Measurements from ENCODE around the gene ESRRB.
"Not testable (repeated sequence)": the region's sequence is repeated elsewhere in the genome, so short reads cannot be mapped to it uniquely, and the experiment has no call there.

The ESRRB gene

DNA sequence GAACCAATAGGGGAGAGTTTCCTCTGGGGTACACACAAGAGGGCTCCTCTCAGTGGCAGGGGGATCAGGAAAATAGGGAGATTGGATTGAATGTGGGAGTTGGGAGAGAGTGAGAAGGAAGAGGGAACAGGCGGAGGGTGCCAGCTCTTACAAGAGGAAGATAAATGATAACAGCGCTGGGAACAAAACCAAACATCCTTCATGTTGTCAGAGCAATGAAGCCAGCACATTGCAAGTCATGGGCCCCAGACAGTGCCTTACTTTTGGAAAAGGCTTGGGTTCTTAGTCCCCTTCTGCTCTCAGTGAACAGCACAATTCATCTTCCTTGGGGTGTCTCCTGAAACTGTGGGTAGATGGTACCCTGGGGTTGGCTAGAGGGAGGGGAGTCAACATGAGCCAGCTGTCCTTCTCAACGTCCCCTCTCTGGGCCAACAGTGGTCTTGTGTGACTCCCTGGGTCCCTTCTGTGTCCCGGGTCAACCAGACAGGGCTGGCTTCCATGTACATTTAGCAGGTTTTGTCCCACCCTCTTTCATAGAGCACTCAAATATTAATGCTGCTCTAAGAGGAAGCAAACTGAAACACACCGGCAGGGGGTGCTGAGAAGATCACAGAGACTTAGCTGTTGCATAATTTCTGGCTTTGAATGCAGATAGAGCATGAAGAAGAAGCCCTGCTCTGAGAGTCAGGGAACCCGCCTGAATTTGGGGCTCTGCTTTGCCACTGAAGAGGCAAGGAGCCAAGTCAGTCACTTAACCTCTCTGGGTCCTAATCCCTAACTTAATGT, 138.5 kb downstream of the ESRRB start:
- ChIA-PET POLR2A (no interaction called here), CTCF (no interaction called here)
- H3K4me3 ChIP-seq (ENCODE audit: low read depth, low read length), result no peak overlapping the region
- TF ChIP-seq, protein P1, sequence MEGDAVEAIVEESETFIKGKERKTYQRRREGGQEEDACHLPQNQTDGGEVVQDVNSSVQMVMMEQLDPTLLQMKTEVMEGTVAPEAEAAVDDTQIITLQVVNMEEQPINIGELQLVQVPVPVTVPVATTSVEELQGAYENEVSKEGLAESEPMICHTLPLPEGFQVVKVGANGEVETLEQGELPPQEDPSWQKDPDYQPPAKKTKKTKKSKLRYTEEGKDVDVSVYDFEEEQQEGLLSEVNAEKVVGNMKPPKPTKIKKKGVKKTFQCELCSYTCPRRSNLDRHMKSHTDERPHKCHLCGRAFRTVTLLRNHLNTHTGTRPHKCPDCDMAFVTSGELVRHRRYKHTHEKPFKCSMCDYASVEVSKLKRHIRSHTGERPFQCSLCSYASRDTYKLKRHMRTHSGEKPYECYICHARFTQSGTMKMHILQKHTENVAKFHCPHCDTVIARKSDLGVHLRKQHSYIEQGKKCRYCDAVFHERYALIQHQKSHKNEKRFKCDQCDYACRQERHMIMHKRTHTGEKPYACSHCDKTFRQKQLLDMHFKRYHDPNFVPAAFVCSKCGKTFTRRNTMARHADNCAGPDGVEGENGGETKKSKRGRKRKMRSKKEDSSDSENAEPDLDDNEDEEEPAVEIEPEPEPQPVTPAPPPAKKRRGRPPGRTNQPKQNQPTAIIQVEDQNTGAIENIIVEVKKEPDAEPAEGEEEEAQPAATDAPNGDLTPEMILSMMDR (IDR thresholded peaks at IDR 0.05; ENCODE audit: insufficient read depth, low read length, missing control alignments), result no peak
- DNase-seq (ENCODE audit: low read depth, low spot score), result no peak

DNA sequence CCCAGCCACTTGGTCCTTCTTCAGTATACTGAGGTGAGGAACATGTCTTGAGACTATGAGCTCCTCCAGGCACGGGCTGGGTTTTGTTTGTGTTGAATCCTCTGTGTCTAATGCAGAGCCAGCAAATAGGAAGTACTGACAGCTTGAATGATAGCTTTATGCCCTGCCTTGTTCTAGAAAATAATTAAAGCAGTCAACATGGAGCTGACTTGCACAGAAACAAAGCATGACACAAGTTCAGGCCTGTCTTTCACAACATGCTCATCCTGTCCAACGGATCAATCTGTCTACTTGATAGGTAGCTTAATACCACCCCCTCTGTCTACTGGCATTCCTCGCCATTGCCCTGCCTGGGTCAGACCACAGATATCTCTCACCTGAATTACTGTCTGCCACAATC, 140.9 kb downstream of the ESRRB start:
- no peak for DNase-seq (ENCODE audit: low read depth, low spot score)
- ChIA-PET CTCF (no interaction called here), POLR2A (no interaction called here)
- TF ChIP-seq, protein P1 (IDR thresholded peaks at IDR 0.05; ENCODE audit: insufficient read depth, low read length, missing control alignments), result no peak
- H3K4me3 ChIP-seq (ENCODE audit: low read depth, low read length), result no peak overlapping the region

DNA sequence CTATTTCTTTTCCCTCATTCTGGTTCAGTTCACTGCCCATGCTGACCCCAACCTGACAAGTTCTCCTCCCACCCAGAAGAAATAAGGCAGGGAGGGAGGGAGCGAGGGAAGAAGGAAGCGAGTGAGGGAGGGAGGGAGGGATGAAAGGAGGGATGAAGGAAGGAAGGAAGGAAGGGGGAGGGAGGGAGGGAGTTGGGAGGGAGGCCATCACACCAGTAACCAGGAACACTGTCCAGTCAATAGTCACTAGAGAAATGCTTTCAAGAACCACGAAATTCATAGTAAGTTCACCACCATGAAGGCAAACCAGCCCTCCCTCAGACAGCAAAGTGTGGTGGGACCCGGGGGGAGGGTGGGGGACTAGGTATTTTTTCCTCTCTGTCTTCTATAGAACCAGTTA, 142.4 kb downstream of the ESRRB start:
- no peak for DNase-seq (ENCODE audit: low read depth, low spot score)
- TF ChIP-seq, protein P1 (IDR thresholded peaks at IDR 0.05; ENCODE audit: insufficient read depth, low read length, missing control alignments), result no peak
- CTCF ChIA-PET, result no interaction called here
- H3K4me3 ChIP-seq (ENCODE audit: low read depth, low read length), result no peak overlapping the region
- POLR2A ChIA-PET, result no interaction called here

DNA sequence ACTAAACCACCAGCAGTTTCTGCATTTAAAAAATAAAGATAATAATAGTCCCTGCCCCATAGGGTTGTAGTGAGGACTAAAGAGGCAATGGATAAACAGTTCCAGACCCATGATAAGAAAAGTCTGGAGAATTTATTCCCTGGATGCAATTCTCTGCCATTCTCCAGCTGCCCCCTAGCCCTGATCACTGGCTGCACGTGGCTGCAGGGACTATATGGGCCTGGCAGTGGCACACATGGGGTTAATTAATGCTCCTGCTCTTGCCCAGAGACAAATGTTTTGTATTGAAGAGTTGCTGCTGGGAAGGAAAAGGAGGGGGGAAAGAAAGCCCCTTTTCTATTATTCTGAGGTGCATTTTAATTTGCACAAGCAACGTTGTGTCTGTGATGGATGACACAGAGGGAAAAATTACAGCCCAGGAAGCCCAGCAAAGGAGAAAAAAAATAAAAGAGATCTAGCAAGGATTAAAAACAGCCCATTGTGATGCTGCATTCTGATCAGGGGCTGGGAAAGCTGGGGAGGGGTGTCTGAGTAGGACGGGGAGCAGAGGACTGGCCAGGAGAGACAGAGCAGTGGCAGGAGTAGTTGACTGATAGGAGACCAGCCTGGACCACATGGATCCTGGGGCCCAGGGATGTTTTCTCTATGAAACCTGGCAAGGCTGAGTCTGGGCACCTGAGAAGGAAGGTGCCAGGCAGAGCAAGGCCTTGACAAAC, 149.3 kb downstream of the ESRRB start:
- POLR2A ChIA-PET, result no interaction called here
- TF ChIP-seq, protein P1 (IDR thresholded peaks at IDR 0.05; ENCODE audit: insufficient read depth, low read length, missing control alignments), result no peak
- CTCF ChIA-PET, result no interaction called here
- no peak overlapping the region for H3K4me3 ChIP-seq (ENCODE audit: low read depth, low read length)
- no peak for DNase-seq (ENCODE audit: low read depth, low spot score)

DNA sequence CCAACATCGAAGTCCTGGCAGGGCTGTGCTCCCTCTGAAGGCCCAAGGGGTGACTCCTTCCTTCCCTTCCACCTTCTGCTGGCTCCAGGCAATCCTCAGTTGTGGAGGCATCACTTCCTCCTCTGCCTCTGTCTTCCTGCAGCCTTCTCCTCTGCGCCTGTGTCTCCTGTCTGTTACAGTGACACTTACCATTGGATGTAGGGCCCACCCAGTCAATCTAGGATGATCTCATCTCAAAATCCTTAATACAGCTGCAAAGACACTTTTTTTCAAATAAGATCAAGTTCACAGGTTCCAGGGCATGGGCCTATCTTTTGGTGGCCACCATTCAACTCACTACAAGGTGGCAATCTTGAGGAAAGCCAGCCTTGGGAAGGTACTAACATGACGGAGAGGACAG, 155.1 kb downstream of the ESRRB start:
- no peak for DNase-seq (ENCODE audit: low read depth, low spot score)
- TF ChIP-seq, protein P1 (IDR thresholded peaks at IDR 0.05; ENCODE audit: insufficient read depth, low read length, missing control alignments), result no peak
- no peak overlapping the region for H3K4me3 ChIP-seq (ENCODE audit: low read depth, low read length)
- ChIA-PET CTCF (no interaction called here), POLR2A (no interaction called here)

DNA sequence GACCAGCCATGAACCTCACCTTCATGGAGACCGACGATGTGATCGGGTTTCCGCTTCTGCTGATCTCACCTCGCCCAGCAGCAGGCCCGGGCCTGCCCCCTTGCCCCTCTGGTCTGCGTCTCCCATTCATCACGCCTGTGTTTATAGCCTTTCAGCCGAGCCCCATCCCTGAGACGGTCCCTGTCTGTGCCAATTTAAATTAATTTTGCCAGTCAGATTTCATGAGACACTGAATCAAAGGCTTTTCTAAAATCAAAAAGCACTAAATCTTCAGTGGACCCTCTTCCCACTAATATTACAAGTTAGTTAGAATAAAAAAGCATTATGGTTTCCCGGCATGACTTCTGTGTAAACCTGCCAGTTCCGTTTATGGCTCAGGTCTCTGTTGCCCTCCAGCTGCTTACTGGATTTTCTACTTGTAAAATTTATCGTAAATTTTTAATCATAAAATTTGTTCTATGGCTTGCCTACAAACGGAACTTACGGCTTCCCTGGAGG, 155.9 kb downstream of the ESRRB start:
- ChIA-PET CTCF (no interaction called here), POLR2A (no interaction called here)
- TF ChIP-seq, protein P1 (IDR thresholded peaks at IDR 0.05; ENCODE audit: insufficient read depth, low read length, missing control alignments), result no peak
- DNase-seq (ENCODE audit: low read depth, low spot score), result no peak
- H3K4me3 ChIP-seq (ENCODE audit: low read depth, low read length), result no peak overlapping the region

DNA sequence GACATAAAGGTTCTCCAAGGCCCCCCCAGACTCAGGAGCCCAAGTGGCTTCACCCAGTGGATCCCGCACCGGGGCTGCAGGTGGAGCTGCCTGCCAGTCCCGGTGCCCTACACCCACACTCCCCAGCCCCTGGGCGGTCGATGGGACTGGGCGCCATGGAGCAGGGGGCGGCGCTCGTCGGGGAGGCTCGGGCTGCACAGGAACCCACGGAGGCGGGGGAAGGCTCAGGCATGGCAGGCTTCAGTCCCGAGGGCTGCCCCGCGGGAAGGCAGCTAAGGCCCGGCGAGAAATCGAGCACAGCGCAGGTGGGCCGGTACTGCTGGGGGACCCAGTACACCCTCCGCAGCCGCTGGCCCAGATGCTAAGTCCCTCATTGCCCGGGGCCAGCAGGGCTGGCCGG, 160.7 kb downstream of the ESRRB start:
- DNase-seq (ENCODE audit: low read depth, low spot score); POLR2A ChIA-PET; H3K4me3 ChIP-seq (ENCODE audit: low read depth, low read length); CTCF ChIA-PET: not testable (repeated sequence)
